Activated naive CD8-positive, alpha-beta T cell treated with anti-CD3 and anti-CD28 coated beads, Interleukin-2, amount 10 ng/mL, durations not matched to agents 7 days and 5 days (primary cell): ENCODE measurements around the gene HDAC6. TPM values are rescaled to one million over a fixed set of nuclear protein-coding genes. Genes with fewer than 3 reads are reported as not detected.

Experiments used
- ATAC-seq: fragments of 150-1000 bp; cut with Tn5 transposase; one replicate; pipeline ENCODE4 v1.10.0; 2021; ENCODE audit warnings: low read depth, moderate library complexity
- POLR2A ChIA-PET: fragments of 350-600 bp; sonication (Branson Sonifier 250); formaldehyde crosslinking; loops from one replicate; lab custom pipeline; 2021; ENCODE audit warnings: antibody characterized with exemption; lab: Charles Lee
- DNase-seq: peaks from one replicate; pipeline ENCODE4 v3.0.0; 2021
- H3K27ac Mint-ChIP-seq: one replicate; pipeline ENCODE4 v1.8.0; 2022; ENCODE audit warnings: mild to moderate bottlenecking, mixed read lengths
- H3K27me3 Mint-ChIP-seq: one replicate; pipeline ENCODE4 v1.8.0; 2022; ENCODE audit warnings: mild to moderate bottlenecking, moderate library complexity, mixed read lengths
- H3K36me3 Mint-ChIP-seq: one replicate; pipeline ENCODE4 v1.8.0; 2021; ENCODE audit warnings: mild to moderate bottlenecking, mixed read lengths
- H3K4me1 Mint-ChIP-seq: one replicate; pipeline ENCODE4 v1.8.0; 2021; ENCODE audit warnings: mixed read lengths
- H3K4me3 Mint-ChIP-seq: one replicate; pipeline ENCODE4 v1.8.0; 2022; ENCODE audit warnings: mild to moderate bottlenecking, moderate library complexity, mixed read lengths
- H3K9me3 Mint-ChIP-seq: one replicate; pipeline ENCODE4 v1.8.0; 2021; ENCODE audit warnings: mixed read lengths
- total RNA-seq, 2 experiments: library from RNA; stranded (reverse); gene quantifications; one replicate each; pipeline ENCODE4 v1.2.3, GENCODE V29; 2021

HDAC6 gene
- total RNA-seq, result 100 to 1,000 TPM; 107 to 113 TPM

GRCh38 chrX:48801280-48802088, at the start of gene HDAC6:
Gene HDAC6 (plus strand): TSS chrX:48802067. CDS start chrX:48802693, 626 bp downstream.
- peak; percentile 92 for DNase-seq
- POLR2A ChIA-PET, result interaction anchor here (0.6 to 1.7 kb wide), 11 partner anchors 9 to 468 kb away, joined by 3 to 16 read pairs (median 5); partner anchors contain the start of genes OTUD5, PPP1R3F, PQBP1 and SUV39H1
- H3K27ac Mint-ChIP-seq, result peak within 1 kb of the TSS; percentile 99
- peaks cover 10% of the 10 kb centered on the region for H3K4me1 Mint-ChIP-seq
- peaks cover 2% of the 10 kb centered on the region for H3K36me3 Mint-ChIP-seq
- H3K27me3 Mint-ChIP-seq, result no peaks in the 10 kb centered on the region
- H3K4me3 Mint-ChIP-seq, result peak within 1 kb of the TSS; percentile 95
- H3K9me3 Mint-ChIP-seq, result no peaks in the 10 kb centered on the region
- ATAC-seq, result peak; percentile 90

- ATAC-seq, result no peak
- H3K36me3 Mint-ChIP-seq, result no peaks in the 10 kb centered on the region
- H3K27me3 Mint-ChIP-seq, result no peaks in the 10 kb centered on the region
- no peak overlapping the region for H3K4me3 Mint-ChIP-seq
- peaks cover 7% of the 10 kb centered on the region for H3K4me1 Mint-ChIP-seq
- no peaks in the 10 kb centered on the region for H3K9me3 Mint-ChIP-seq
- POLR2A ChIA-PET, result interaction anchor here (1.3 kb wide), 1 partner anchor 56 kb away, joined by 3 read pairs; the partner anchor contains the start of gene SUV39H1
- no peak overlapping the region for H3K27ac Mint-ChIP-seq
- DNase-seq, result no peak
Measured at GRCh38 chrX:48752498-48752897, 49.4 kb upstream of the HDAC6 start.

- POLR2A ChIA-PET, result no interaction called here
- DNase-seq, result no peak
- ATAC-seq, result no peak
Measured at GRCh38 chrX:48753708-48754228, 48.1 kb upstream of the HDAC6 start.

GRCh38 chrX:48754238-48754637, 47.6 kb upstream of the HDAC6 start:
- H3K36me3 Mint-ChIP-seq, result no peaks in the 10 kb centered on the region
- no peaks in the 10 kb centered on the region for H3K9me3 Mint-ChIP-seq
- H3K27ac Mint-ChIP-seq, result no peak overlapping the region
- ATAC-seq, result no peak
- no peaks in the 10 kb centered on the region for H3K27me3 Mint-ChIP-seq
- POLR2A ChIA-PET, result no interaction called here
- H3K4me1 Mint-ChIP-seq, result peaks cover 7% of the 10 kb centered on the region
- no peak for DNase-seq
- H3K4me3 Mint-ChIP-seq, result no peak overlapping the region

More at GRCh38 chrX:48753708-48754228, 48.1 kb upstream of the HDAC6 start:
- Mint-ChIP-seq H3K27me3 (no peaks in the 10 kb centered on the region), H3K4me3 (no peak overlapping the region), H3K9me3 (no peaks in the 10 kb centered on the region), H3K4me1 (peaks cover 7% of the 10 kb centered on the region), H3K27ac (no peak overlapping the region), H3K36me3 (no peaks in the 10 kb centered on the region)

- Mint-ChIP-seq H3K4me1 (peaks cover 7% of the 10 kb centered on the region), H3K27ac (peak within 1 kb of the TSS; percentile 72), H3K36me3 (no peaks in the 10 kb centered on the region), H3K9me3 (no peaks in the 10 kb centered on the region), H3K27me3 (peaks cover 7% of the 10 kb centered on the region), H3K4me3 (no peak within 1 kb of the TSS)
- ATAC-seq, result peak; percentile 95
- peak; percentile 36 for DNase-seq
- POLR2A ChIA-PET, result no interaction called here
Measured at GRCh38 chrX:48761674-48762471, 40.0 kb upstream of the HDAC6 start, which contains the start of gene GLOD5. Gene GLOD5 (plus strand): TSS chrX:48761747. CDS start chrX:48761791, 44 bp downstream.

GRCh38 chrX:48769230-48769629, 32.6 kb upstream of the HDAC6 start:
- Mint-ChIP-seq H3K9me3 (no peaks in the 10 kb centered on the region), H3K4me3 (no peak overlapping the region)
- POLR2A ChIA-PET, result no interaction called here

GRCh38 chrX:48770296-48770695, 31.6 kb upstream of the HDAC6 start:
- POLR2A ChIA-PET, result interaction anchor here (0.7 kb wide), 1 partner anchor 103 kb away, joined by 3 read pairs; no protein-coding TSS in a partner anchor
- Mint-ChIP-seq H3K4me1 (no peaks in the 10 kb centered on the region), H3K9me3 (no peaks in the 10 kb centered on the region), H3K36me3 (no peaks in the 10 kb centered on the region), H3K4me3 (no peak overlapping the region), H3K27me3 (peaks cover 2% of the 10 kb centered on the region), H3K27ac (no peak overlapping the region)
- no peak for ATAC-seq
- no peak for DNase-seq

More at GRCh38 chrX:48769230-48769629, 32.6 kb upstream of the HDAC6 start:
- DNase-seq (no peak), ATAC-seq (no peak)
- peaks cover 5% of the 10 kb centered on the region for H3K27me3 Mint-ChIP-seq
- H3K27ac Mint-ChIP-seq, result no peak overlapping the region
- H3K36me3 Mint-ChIP-seq, result no peaks in the 10 kb centered on the region
- H3K4me1 Mint-ChIP-seq, result no peaks in the 10 kb centered on the region

GRCh38 chrX:48772602-48773001, 29.3 kb upstream of the HDAC6 start:
- no peak overlapping the region for H3K4me3 Mint-ChIP-seq
- no peaks in the 10 kb centered on the region for H3K9me3 Mint-ChIP-seq
- DNase-seq, result no peak
- no peak for ATAC-seq
- peaks cover 4% of the 10 kb centered on the region for H3K27me3 Mint-ChIP-seq
- no peaks in the 10 kb centered on the region for H3K36me3 Mint-ChIP-seq
- H3K4me1 Mint-ChIP-seq, result no peaks in the 10 kb centered on the region
- POLR2A ChIA-PET, result no interaction called here
- H3K27ac Mint-ChIP-seq, result no peak overlapping the region

- POLR2A ChIA-PET, result no interaction called here
- H3K27ac Mint-ChIP-seq, result no peak overlapping the region
- peaks cover 4% of the 10 kb centered on the region for H3K27me3 Mint-ChIP-seq
- DNase-seq (no peak), ATAC-seq (no peak)
- H3K4me1 Mint-ChIP-seq, result no peaks in the 10 kb centered on the region
- H3K36me3 Mint-ChIP-seq, result no peaks in the 10 kb centered on the region
- no peaks in the 10 kb centered on the region for H3K9me3 Mint-ChIP-seq
- no peak overlapping the region for H3K4me3 Mint-ChIP-seq
Measured at GRCh38 chrX:48776818-48777439, 24.9 kb upstream of the HDAC6 start.

- H3K27me3 Mint-ChIP-seq, result peaks cover 4% of the 10 kb centered on the region
- POLR2A ChIA-PET, result no interaction called here
Measured at GRCh38 chrX:48779399-48779798, 22.5 kb upstream of the HDAC6 start.

GRCh38 chrX:48781705-48782104, 20.2 kb upstream of the HDAC6 start:
- DNase-seq, result no peak
- Mint-ChIP-seq H3K4me1 (peaks cover 2% of the 10 kb centered on the region), H3K9me3 (no peaks in the 10 kb centered on the region), H3K4me3 (no peak overlapping the region), H3K27me3 (peaks cover 4% of the 10 kb centered on the region), H3K27ac (no peak overlapping the region), H3K36me3 (no peaks in the 10 kb centered on the region)
- POLR2A ChIA-PET, result no interaction called here
- no peak for ATAC-seq

More at GRCh38 chrX:48779399-48779798, 22.5 kb upstream of the HDAC6 start:
- ATAC-seq (no peak), DNase-seq (no peak)
- no peaks in the 10 kb centered on the region for H3K9me3 Mint-ChIP-seq
- H3K36me3 Mint-ChIP-seq, result no peaks in the 10 kb centered on the region
- no peak overlapping the region for H3K4me3 Mint-ChIP-seq
- no peaks in the 10 kb centered on the region for H3K4me1 Mint-ChIP-seq
- no peak overlapping the region for H3K27ac Mint-ChIP-seq

- Mint-ChIP-seq H3K4me1 (peaks cover 4% of the 10 kb centered on the region), H3K27ac (no peak overlapping the region), H3K4me3 (no peak overlapping the region), H3K9me3 (no peaks in the 10 kb centered on the region), H3K27me3 (peaks cover 5% of the 10 kb centered on the region), H3K36me3 (no peaks in the 10 kb centered on the region)
- POLR2A ChIA-PET, result no interaction called here
- ATAC-seq (no peak), DNase-seq (no peak)
Measured at GRCh38 chrX:48782216-48782615, 19.7 kb upstream of the HDAC6 start.

GRCh38 chrX:48782795-48783194, 19.1 kb upstream of the HDAC6 start:
- Mint-ChIP-seq H3K27ac (no peak overlapping the region), H3K4me3 (no peak overlapping the region), H3K36me3 (no peaks in the 10 kb centered on the region), H3K4me1 (peaks cover 4% of the 10 kb centered on the region), H3K27me3 (peaks cover 8% of the 10 kb centered on the region), H3K9me3 (no peaks in the 10 kb centered on the region)
- DNase-seq (no peak), ATAC-seq (no peak)
- POLR2A ChIA-PET, result no interaction called here
